HepG2 (cell line): ENCODE data around the gene TRAPPC12. TPM values are rescaled to one million over a fixed set of nuclear protein-coding genes. Genes with fewer than 3 reads are reported as not detected.

Experiments
- ATAC-seq: fragments of 200-7000 bp; cut with Tn5 transposase; 3 replicates; pipeline ENCODE4 v1.9.1; 2020; ENCODE audit warnings: mild to moderate bottlenecking, moderate library complexity
- BruUV-seq: library from RNA; stranded (reverse); fragments of 400-500 nt; replicated peaks from 2 replicates; lab custom pipeline; 2021; lab: Mats Ljungman, UMichigan
- CTCF ChIA-PET: fragments of 300-600 bp; formaldehyde crosslinking; extraction: SDS; loops from one replicate; lab custom pipeline; 2021; ENCODE audit warnings: low total read pairs, inconsistent platforms, low intra/inter-chr PET ratio; lab: Yijun Ruan, JAX
- POLR2A ChIA-PET: fragments of 350-600 bp; sonication (Branson Sonifier 250); formaldehyde crosslinking; loops from one replicate; lab custom pipeline; 2020; ENCODE audit warnings: antibody characterized with exemption, inconsistent platforms; lab: Yijun Ruan, JAX
- DNase-seq: peaks from one replicate; pipeline ENCODE4 v3.0.0-alpha.2; 2015; ENCODE audit warnings: low spot score
- FAIRE-seq: peaks from 3 replicates; lab custom pipeline; 2011; peaks lifted over from hg19 to GRCh38; lab: Jason Lieb, UNC
- H2AFZ ChIP-seq: one replicate; pipeline ENCODE4 v1.6.1; 2011; ENCODE audit warnings: low read length, inconsistent platforms
- H3K27ac ChIP-seq: fragments of 300-600 bp; 3 replicates; pipeline ENCODE4 v1.8.0; 2011; ENCODE audit warnings: mixed run types, mild to moderate bottlenecking, mixed read lengths, low read length, inconsistent platforms; ENCODE audit not compliant: insufficient read depth; ENCODE audit errors: extremely low read length
- H3K27me3 ChIP-seq, 2 experiments: fragments of 200-600 bp in 1 of 2; 2 replicates in 1 of 2; 3 replicates in 1 of 2; pipeline versions ENCODE4 v1.6.0 to v1.8.0; 2011; ENCODE audit warnings: low read length in 2 of 2, mild to moderate bottlenecking in 2 of 2, moderate library complexity in 2 of 2, inconsistent platforms in 1 of 2; ENCODE audit not compliant: insufficient read depth in 2 of 2, control insufficient read depth in 1 of 2
- H3K36me3 ChIP-seq, 2 experiments: fragments of 200-600 bp in 1 of 2; replicated peaks in 1 of 2; 2 replicates in 1 of 2; 3 replicates in 1 of 2; pipeline versions ENCODE4 v1.5.1 to v1.8.0; 2011; ENCODE audit warnings: low read length in 2 of 2, inconsistent platforms in 1 of 2; ENCODE audit not compliant: insufficient read depth in 2 of 2, control insufficient read depth in 1 of 2
- H3K4me1 ChIP-seq: 2 replicates; pipeline ENCODE4 v1.5.1; 2012; ENCODE audit warnings: low read length, inconsistent platforms; ENCODE audit not compliant: insufficient read depth
- H3K4me2 ChIP-seq: 2 replicates; pipeline ENCODE4 v1.6.0; 2011; ENCODE audit warnings: low read depth, low read length, inconsistent platforms
- H3K4me3 ChIP-seq, 3 experiments: fragments of 200-600 bp in 1 of 3; sonication (generic), shearing (Covaris generic) in 1 of 3; replicated peaks in 1 of 3; 2 replicates each; pipeline ENCODE4 v1.5.1; 2011 to 2016; ENCODE audit warnings: low read length in 3 of 3, inconsistent platforms in 2 of 3, low read depth in 2 of 3, mild to moderate bottlenecking in 2 of 3, control low read depth in 1 of 3, mixed read lengths in 1 of 3; ENCODE audit not compliant: insufficient read depth in 1 of 3
- H3K79me2 ChIP-seq: one replicate; pipeline ENCODE4 v1.6.1; 2011; ENCODE audit warnings: low read length, inconsistent platforms; ENCODE audit not compliant: insufficient read depth
- H3K9ac ChIP-seq: 2 replicates; pipeline ENCODE4 v1.6.0; 2011; ENCODE audit warnings: mild to moderate bottlenecking, low read depth, low read length, inconsistent platforms; ENCODE audit not compliant: insufficient read depth
- H3K9me3 ChIP-seq: 2 replicates; pipeline ENCODE4 v1.5.1; 2012; ENCODE audit warnings: mild to moderate bottlenecking, low read length
- H4K20me1 ChIP-seq: 2 replicates; pipeline ENCODE4 v1.6.0; 2011; ENCODE audit warnings: inconsistent platforms, mild to moderate bottlenecking, low read length, moderate library complexity; ENCODE audit not compliant: insufficient read depth
- MTA1 ChIP-seq: sonication (generic); formaldehyde crosslinking; IDR thresholded peaks from 2 replicates; pipeline ENCODE4 v1.4.0; 2020; ENCODE audit warnings: missing genetic modification reagents, mild to moderate bottlenecking, borderline replicate concordance
- NR2C2 ChIP-seq: sonication (generic); formaldehyde crosslinking; IDR thresholded peaks from 2 replicates; pipeline ENCODE4 v1.4.0; 2020; ENCODE audit warnings: missing genetic modification reagents, mild to moderate bottlenecking, moderate library complexity, borderline replicate concordance
- THYN1 ChIP-seq: sonication (generic); formaldehyde crosslinking; IDR thresholded peaks from 2 replicates; pipeline ENCODE4 v1.8.1; 2023; ENCODE audit warnings: low read depth, mild to moderate bottlenecking, moderate library complexity, missing genetic modification reagents, borderline replicate concordance
- ZBTB38 ChIP-seq: sonication (generic); formaldehyde crosslinking; IDR thresholded peaks from 2 replicates; pipeline ENCODE4 v1.5.1; 2020; ENCODE audit warnings: mild to moderate bottlenecking, missing genetic modification reagents
- ZBTB4 ChIP-seq: sonication (generic); formaldehyde crosslinking; IDR thresholded peaks from 2 replicates; pipeline ENCODE4 v1.4.0; 2020; ENCODE audit warnings: missing genetic modification reagents, mild to moderate bottlenecking, borderline replicate concordance
- WGBS: methylation state at CpG from one replicate; pipeline ENCODE4 v1.1.6; 2017; ENCODE audit warnings: low lambda C conversion rate; 5-methylcytosine and 5-hydroxymethylcytosine counted together
- in situ Hi-C: cut with HindIII; loops from 2 replicates; pipeline ENCODE4 v1.10.0; 2017; ENCODE audit warnings: low pct_unique_long_range_greater_than_20kb; ENCODE audit not compliant: extremely low pct_ligation_motif_present
- intact Hi-C: fragments of 100-400 bp; cut with micrococcal nuclease; formaldehyde crosslinking; loops from one replicate; pipeline ENCODE4 v1.10.0; 2022; ENCODE audit not compliant: unreplicated experiment
- polyA plus RNA-seq, 8 experiments: library from polyadenylated mRNA; depleted of rRNA in 3 of 8; stranded (reverse) in 7 of 8; unstranded in 1 of 8; fragments of >200 nt; fragmentation: Illumina TruSeq in 4 of 8; extraction: Trizol in 4 of 8; gene quantifications; 2 replicates each; pipeline versions ENCODE4 v1.2.1 to v1.2.3, GENCODE V29; 2011 to 2016; ENCODE audit warnings: low read depth in 4 of 8, missing spikeins in 1 of 8, mixed read lengths in 1 of 8; ENCODE audit not compliant: insufficient read depth in 1 of 8
- total RNA-seq, 5 experiments: library from RNA; depleted of rRNA; stranded (reverse); fragments of >200 nt; fragmentation: Illumina TruSeq; extraction: Trizol; gene quantifications; 2 replicates each; pipeline ENCODE4 v1.2.3, GENCODE V29; 2016; ENCODE audit warnings: low read depth in 1 of 5

The TRAPPC12 gene
- total and polyA plus RNA-seq, 2 of the 13 experiments (the other 11 are each of a cell fraction or from before 2014, with no cell fraction given) = 46.4 to 97.7 TPM

DNA sequence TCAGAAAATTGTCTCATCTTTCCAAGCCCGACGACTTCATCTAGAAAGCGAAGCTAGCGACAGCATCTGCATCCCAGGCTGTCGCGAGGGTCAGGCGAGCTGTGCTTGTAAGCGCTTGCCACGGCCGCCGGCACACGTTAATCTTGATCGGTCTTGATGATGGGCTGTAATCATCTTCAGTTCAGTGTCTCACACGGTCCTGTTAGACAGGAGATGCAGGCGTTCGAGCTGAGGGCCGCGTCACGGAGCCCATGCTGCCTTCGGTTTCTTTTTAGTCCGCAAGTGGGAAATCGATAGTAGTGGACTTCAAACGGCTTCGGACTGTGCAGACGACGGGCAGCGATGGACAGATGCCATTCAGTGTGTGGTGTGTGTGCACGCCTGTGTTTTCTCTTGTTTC is 96.3 kb downstream of the TRAPPC12 start:
- ATAC-seq = no peak
- Histone ChIP-seq H3K36me3 (peaks cover 16 to 33% of the 10 kb centered on the region in 2 experiments; a peak in 4 of 5 replicates), H3K9ac (peak overlapping the region; percentile 7; the same call in 1 of the 2 replicates), H3K9me3 (no peaks in the 10 kb centered on the region), H3K27ac (peak overlapping the region; percentile 47), H3K4me3 (no peak overlapping the region), H2AFZ (no peak overlapping the region), H3K4me2 (peak overlapping the region; percentile 36; the same call in 1 of the 2 replicates), H3K27me3 (no peaks in the 10 kb centered on the region), H3K79me2 (no peaks in the 10 kb centered on the region), H4K20me1 (no peaks in the 10 kb centered on the region), H3K4me1 (peaks cover 41% of the 10 kb centered on the region)
- intact Hi-C loops = no loop called here
- no peak for FAIRE-seq
- TF ChIP-seq NR2C2 (CRISPR knock-in tag) = 0 out of 2 replicates have a peak, but pooled peaks have one; percentile 4
- TF ChIP-seq MTA1 (CRISPR knock-in tag) = 0 out of 2 replicates have a peak, but pooled peaks have one; percentile 12
- TF ChIP-seq ZBTB4 (CRISPR knock-in tag) = no peak
- no peak for TF ChIP-seq THYN1 (CRISPR knock-in tag)
- TF ChIP-seq ZBTB38 (CRISPR knock-in tag) = peak; percentile 47
- POLR2A ChIA-PET = interaction anchor here (1.1 to 1.7 kb wide), 4 partner anchors 10 to 176 kb away, joined by 3 to 5 read pairs (median 4); no protein-coding TSS in a partner anchor
- no TSS peak for BruUV-seq
- CTCF ChIA-PET = no interaction called here
- no peak for DNase-seq
- in situ Hi-C loops = no loop called here
- 95% methylated on average over 28 of the region's 28 CpGs for WGBS
